Peyer's patch (tissue), 4 donors: ENCODE data around the gene ESPN.

Source experiments
- CTCF ChIP-seq, 6 experiments: fragments of 450-650 bp in 4 of 6; fragments of 200-600 bp in 2 of 6; sonication (generic) in 1 of 6; IDR thresholded peaks; one replicate each; pipeline ENCODE4 v1.5.1; 2017 to 2019; ENCODE audit warnings: antibody characterized with exemption in 6 of 6, mild to moderate bottlenecking in 3 of 6, moderate library complexity in 1 of 6
- POLR2A ChIP-seq, 2 donors: fragments of 450-650 bp; IDR thresholded peaks; one replicate each; pipeline ENCODE4 v1.5.1; 2017; ENCODE audit warnings: antibody characterized with exemption in 2 of 2, mild to moderate bottlenecking in 2 of 2, moderate library complexity in 2 of 2

- peak in 2 of 6 experiments; percentile 8 to 29 for TF ChIP-seq CTCF (IDR thresholded peaks at IDR 0.05)
- no peak for TF ChIP-seq POLR2A (IDR thresholded peaks at IDR 0.05)
Observed at GRCh38 chr1:6483017-6483760, 58.6 kb downstream of the ESPN start.
